ENCODE results near the gene JAKMIP2. TPM values are rescaled to one million over a fixed set of nuclear protein-coding genes. Genes with fewer than 3 reads are reported as not detected.

JAKMIP2 gene
- polyA plus RNA-seq, 1 donor from 2014 or later, result 46.3 TPM

DNA sequence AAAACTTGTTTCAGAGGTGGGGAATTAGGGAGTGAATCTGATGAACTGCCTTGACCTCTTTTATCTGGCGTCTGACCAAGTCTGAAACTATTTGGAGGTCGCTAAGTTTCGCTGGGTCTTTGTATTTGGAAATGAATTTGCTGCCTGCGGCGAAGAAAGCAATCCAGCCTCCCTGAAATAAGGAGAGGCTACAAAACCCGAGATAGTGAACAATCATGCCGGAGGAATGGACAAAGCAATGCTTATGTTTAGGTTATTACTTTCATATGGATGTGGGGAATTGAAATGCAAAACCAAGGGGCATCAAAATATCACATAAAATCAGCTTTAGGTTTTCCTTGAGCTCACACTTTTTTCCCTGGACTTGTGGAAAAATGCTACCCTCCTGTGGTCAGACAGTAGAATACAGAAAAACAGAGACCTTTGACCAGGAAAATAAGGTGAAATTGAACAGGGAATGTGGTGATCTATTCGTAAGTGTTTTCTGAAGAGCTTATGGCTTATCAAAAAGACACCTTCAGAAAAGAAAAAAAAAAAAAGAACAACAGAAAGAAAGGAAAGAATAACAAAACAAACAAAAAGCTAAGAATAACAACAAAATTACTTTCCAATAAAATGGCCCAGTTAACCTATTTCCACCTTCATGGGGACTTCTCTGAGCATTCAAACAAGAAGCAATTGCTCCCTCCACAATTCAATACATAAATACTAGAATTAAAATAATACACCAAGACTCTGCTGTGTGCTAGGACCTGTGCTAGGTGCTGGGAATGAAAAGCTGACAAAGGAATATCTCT lies 204.1 kb downstream of the JAKMIP2 start:
- H3K9ac ChIP-seq (ENCODE audit: low read length), result no peak overlapping the region

DNA sequence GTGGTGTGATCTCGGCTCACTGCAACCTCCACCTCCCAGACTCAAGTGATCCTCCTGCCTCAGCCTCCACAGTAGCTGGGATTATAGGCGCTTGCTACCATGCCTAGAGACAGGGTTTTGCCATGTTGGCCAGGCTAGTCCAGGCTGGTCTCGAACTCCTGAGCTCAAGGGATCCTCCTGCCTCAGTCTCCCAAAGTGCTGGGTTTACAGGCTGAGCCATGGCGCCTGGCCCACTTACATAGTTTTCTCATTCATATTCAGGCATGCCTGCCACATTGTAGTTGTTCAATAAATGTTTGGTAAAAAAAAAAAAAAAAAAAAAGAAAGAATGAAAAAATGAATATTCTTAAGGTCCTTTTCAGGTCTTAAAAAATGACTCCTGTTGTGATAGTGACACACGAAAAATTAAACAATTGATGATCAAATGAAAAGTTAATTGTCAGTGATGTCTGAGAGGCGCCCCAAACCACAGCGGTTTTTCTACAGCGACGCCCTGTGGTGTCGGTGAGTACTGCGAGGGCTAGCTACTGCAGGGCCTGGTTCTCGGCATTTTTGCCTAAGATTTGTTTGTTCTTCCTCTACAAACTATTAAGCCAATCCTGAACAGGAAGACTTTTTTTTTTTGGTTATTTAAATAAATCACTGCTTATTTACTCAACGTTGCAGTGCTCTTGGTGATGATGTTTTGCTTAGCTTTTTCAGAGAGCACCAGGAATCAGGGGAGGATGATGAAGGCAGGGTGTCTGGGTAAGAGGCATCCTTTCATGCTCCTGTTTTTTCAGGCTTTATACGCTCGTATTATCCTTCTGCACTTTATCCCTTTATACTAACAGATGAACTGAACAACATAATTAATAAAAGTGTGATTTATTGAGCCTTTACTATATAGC lies 205.6 kb downstream of the JAKMIP2 start:
- no peaks in the 10 kb centered on the region for H4K20me1 ChIP-seq (ENCODE audit: insufficient read depth)
- H3F3A ChIP-seq (ENCODE audit: insufficient read depth, low read length, poor library complexity, severe bottlenecking), result no peaks in the 10 kb centered on the region
- no peaks in the 10 kb centered on the region for H3K36me3 ChIP-seq (ENCODE audit: insufficient read depth, low read length)
- H3K9ac ChIP-seq (ENCODE audit: low read length), result no peak overlapping the region
- H3K9me2 ChIP-seq (ENCODE audit: insufficient read depth, low read length), result no peaks in the 10 kb centered on the region
- H3K9me3 ChIP-seq (ENCODE audit: low read length), result no peaks in the 10 kb centered on the region
- H2AFZ ChIP-seq (ENCODE audit: low read depth, low read length), result no peak overlapping the region
- H3K4me2 ChIP-seq (ENCODE audit: low read length), result no peak overlapping the region
- no peak overlapping the region for H3K4me3 ChIP-seq (ENCODE audit: low read length)
- no peak overlapping the region for H3K27ac ChIP-seq (ENCODE audit: low read length)
- no peaks in the 10 kb centered on the region for H3K79me2 ChIP-seq (replicated peaks; ENCODE audit: insufficient read depth, low read length)
- H3K27me3 ChIP-seq (ENCODE audit: insufficient read depth, low read depth, low read length), result no peaks in the 10 kb centered on the region
- TF ChIP-seq RAD21 (conservative IDR thresholded peaks at IDR 0.05) (peak; percentile 65), EZH2 (IDR thresholded peaks at IDR 0.05; ENCODE audit: borderline replicate concordance, insufficient read depth, low read length, poor library complexity, severe bottlenecking) (no peak), MXI1 (conservative IDR thresholded peaks at IDR 0.05; ENCODE audit: poor library complexity, severe bottlenecking) (no peak), SMC3 (conservative IDR thresholded peaks at IDR 0.05; ENCODE audit: poor library complexity) (peak; percentile 75)
- TF ChIP-seq, protein P1, sequence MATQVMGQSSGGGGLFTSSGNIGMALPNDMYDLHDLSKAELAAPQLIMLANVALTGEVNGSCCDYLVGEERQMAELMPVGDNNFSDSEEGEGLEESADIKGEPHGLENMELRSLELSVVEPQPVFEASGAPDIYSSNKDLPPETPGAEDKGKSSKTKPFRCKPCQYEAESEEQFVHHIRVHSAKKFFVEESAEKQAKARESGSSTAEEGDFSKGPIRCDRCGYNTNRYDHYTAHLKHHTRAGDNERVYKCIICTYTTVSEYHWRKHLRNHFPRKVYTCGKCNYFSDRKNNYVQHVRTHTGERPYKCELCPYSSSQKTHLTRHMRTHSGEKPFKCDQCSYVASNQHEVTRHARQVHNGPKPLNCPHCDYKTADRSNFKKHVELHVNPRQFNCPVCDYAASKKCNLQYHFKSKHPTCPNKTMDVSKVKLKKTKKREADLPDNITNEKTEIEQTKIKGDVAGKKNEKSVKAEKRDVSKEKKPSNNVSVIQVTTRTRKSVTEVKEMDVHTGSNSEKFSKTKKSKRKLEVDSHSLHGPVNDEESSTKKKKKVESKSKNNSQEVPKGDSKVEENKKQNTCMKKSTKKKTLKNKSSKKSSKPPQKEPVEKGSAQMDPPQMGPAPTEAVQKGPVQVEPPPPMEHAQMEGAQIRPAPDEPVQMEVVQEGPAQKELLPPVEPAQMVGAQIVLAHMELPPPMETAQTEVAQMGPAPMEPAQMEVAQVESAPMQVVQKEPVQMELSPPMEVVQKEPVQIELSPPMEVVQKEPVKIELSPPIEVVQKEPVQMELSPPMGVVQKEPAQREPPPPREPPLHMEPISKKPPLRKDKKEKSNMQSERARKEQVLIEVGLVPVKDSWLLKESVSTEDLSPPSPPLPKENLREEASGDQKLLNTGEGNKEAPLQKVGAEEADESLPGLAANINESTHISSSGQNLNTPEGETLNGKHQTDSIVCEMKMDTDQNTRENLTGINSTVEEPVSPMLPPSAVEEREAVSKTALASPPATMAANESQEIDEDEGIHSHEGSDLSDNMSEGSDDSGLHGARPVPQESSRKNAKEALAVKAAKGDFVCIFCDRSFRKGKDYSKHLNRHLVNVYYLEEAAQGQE (IDR thresholded peaks at IDR 0.05; ENCODE audit: borderline replicate concordance), result no peak
- TF ChIP-seq, protein P2, sequence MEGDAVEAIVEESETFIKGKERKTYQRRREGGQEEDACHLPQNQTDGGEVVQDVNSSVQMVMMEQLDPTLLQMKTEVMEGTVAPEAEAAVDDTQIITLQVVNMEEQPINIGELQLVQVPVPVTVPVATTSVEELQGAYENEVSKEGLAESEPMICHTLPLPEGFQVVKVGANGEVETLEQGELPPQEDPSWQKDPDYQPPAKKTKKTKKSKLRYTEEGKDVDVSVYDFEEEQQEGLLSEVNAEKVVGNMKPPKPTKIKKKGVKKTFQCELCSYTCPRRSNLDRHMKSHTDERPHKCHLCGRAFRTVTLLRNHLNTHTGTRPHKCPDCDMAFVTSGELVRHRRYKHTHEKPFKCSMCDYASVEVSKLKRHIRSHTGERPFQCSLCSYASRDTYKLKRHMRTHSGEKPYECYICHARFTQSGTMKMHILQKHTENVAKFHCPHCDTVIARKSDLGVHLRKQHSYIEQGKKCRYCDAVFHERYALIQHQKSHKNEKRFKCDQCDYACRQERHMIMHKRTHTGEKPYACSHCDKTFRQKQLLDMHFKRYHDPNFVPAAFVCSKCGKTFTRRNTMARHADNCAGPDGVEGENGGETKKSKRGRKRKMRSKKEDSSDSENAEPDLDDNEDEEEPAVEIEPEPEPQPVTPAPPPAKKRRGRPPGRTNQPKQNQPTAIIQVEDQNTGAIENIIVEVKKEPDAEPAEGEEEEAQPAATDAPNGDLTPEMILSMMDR (IDR thresholded peaks at IDR 0.05; ENCODE audit: poor library complexity, severe bottlenecking), result peak; percentile 77

More for the DNA sequence above, 204.1 kb downstream of the JAKMIP2 start:
- no peak overlapping the region for H3K27ac ChIP-seq (ENCODE audit: low read length)
- no peaks in the 10 kb centered on the region for H4K20me1 ChIP-seq (ENCODE audit: insufficient read depth)
- no peaks in the 10 kb centered on the region for H3K9me2 ChIP-seq (ENCODE audit: insufficient read depth, low read length)
- no peak overlapping the region for H2AFZ ChIP-seq (ENCODE audit: low read depth, low read length)
- H3K4me3 ChIP-seq (ENCODE audit: low read length), result no peak overlapping the region
- H3K79me2 ChIP-seq (replicated peaks; ENCODE audit: insufficient read depth, low read length), result no peaks in the 10 kb centered on the region
- no peaks in the 10 kb centered on the region for H3K9me3 ChIP-seq (ENCODE audit: low read length)
- no peak for TF ChIP-seq MXI1 (conservative IDR thresholded peaks at IDR 0.05; ENCODE audit: poor library complexity, severe bottlenecking)
- peak; percentile 96 for TF ChIP-seq RAD21 (conservative IDR thresholded peaks at IDR 0.05)
- no peak for TF ChIP-seq EZH2 (IDR thresholded peaks at IDR 0.05; ENCODE audit: borderline replicate concordance, insufficient read depth, low read length, poor library complexity, severe bottlenecking)
- no peak for TF ChIP-seq POLR2AphosphoS5 (IDR thresholded peaks at IDR 0.05)
- TF ChIP-seq, protein P1 (IDR thresholded peaks at IDR 0.05; ENCODE audit: borderline replicate concordance), result no peak
- TF ChIP-seq, protein P2 (IDR thresholded peaks at IDR 0.05; ENCODE audit: poor library complexity, severe bottlenecking), result peak; percentile 90
- no peak for TF ChIP-seq TAF1 (IDR thresholded peaks at IDR 0.05; ENCODE audit: low read depth)
- peak; percentile 92 for TF ChIP-seq SMC3 (conservative IDR thresholded peaks at IDR 0.05; ENCODE audit: poor library complexity)
- H3K27me3 ChIP-seq (ENCODE audit: insufficient read depth, low read depth, low read length), result no peaks in the 10 kb centered on the region
- H3F3A ChIP-seq (ENCODE audit: insufficient read depth, low read length, poor library complexity, severe bottlenecking), result no peaks in the 10 kb centered on the region
- peak overlapping the region; percentile 27 for H3K4me2 ChIP-seq (ENCODE audit: low read length)
- H3K36me3 ChIP-seq (ENCODE audit: insufficient read depth, low read length), result no peaks in the 10 kb centered on the region
